SIG-M5 (cell line): ENCODE results near the gene ABITRAM.
"Not testable (repeated sequence)": the region's sequence is repeated elsewhere in the genome, so short reads cannot be mapped to it uniquely, and the experiment has no call there.

Experiments
- DNase-seq: peaks from one replicate; lab custom pipeline; 2025; lab: John Stamatoyannopoulos, UW

Gene ABITRAM

GRCh38 chr9:108934323-108934893, at the start of gene ABITRAM:
Gene ABITRAM, plus strand, starts transcription at chr9:108934400. Its CDS starts 87 bp downstream, at chr9:108934487.
- no peak for DNase-seq

GRCh38 chr9:108884701-108885100, 49.5 kb upstream of the ABITRAM start:
- no peak for DNase-seq

GRCh38 chr9:108885643-108886348, 48.4 kb upstream of the ABITRAM start:
- peak; percentile 37 for DNase-seq

- DNase-seq, result not testable (repeated sequence)
Observed at GRCh38 chr9:108886594-108887271, 47.5 kb upstream of the ABITRAM start.

GRCh38 chr9:108889649-108890067, 44.5 kb upstream of the ABITRAM start:
- DNase-seq, result no peak

- no peak for DNase-seq
Observed at GRCh38 chr9:108894225-108894997, 39.8 kb upstream of the ABITRAM start.

GRCh38 chr9:108897324-108898096, 36.7 kb upstream of the ABITRAM start:
- no peak for DNase-seq

GRCh38 chr9:108899023-108899695, 35.0 kb upstream of the ABITRAM start:
- DNase-seq, result not testable (repeated sequence)

- no peak for DNase-seq
Observed at GRCh38 chr9:108900176-108900575, 34.0 kb upstream of the ABITRAM start.

GRCh38 chr9:108903420-108904103, 30.6 kb upstream of the ABITRAM start:
- DNase-seq, result no peak

GRCh38 chr9:108904161-108904560, 30.0 kb upstream of the ABITRAM start:
- no peak for DNase-seq

- no peak for DNase-seq
Observed at GRCh38 chr9:108905494-108905893, 28.7 kb upstream of the ABITRAM start.

GRCh38 chr9:108910402-108910801, 23.8 kb upstream of the ABITRAM start:
- no peak for DNase-seq

- DNase-seq, result no peak
Observed at GRCh38 chr9:108910914-108911313, 23.3 kb upstream of the ABITRAM start.

GRCh38 chr9:108911820-108912219, 22.4 kb upstream of the ABITRAM start:
- no peak for DNase-seq

- peak; percentile 71 for DNase-seq
Observed at GRCh38 chr9:108913391-108913790, 20.8 kb upstream of the ABITRAM start.

GRCh38 chr9:108919517-108919916, 14.7 kb upstream of the ABITRAM start:
- no peak for DNase-seq

GRCh38 chr9:108920401-108920800, 13.8 kb upstream of the ABITRAM start:
- not testable (repeated sequence) for DNase-seq

GRCh38 chr9:108921200-108921599, 13.0 kb upstream of the ABITRAM start:
- no peak for DNase-seq

GRCh38 chr9:108924466-108924865, 9.7 kb upstream of the ABITRAM start:
- DNase-seq, result no peak
